ENCODE results near the gene CSNK1G2.

CSNK1G2 gene

DNA sequence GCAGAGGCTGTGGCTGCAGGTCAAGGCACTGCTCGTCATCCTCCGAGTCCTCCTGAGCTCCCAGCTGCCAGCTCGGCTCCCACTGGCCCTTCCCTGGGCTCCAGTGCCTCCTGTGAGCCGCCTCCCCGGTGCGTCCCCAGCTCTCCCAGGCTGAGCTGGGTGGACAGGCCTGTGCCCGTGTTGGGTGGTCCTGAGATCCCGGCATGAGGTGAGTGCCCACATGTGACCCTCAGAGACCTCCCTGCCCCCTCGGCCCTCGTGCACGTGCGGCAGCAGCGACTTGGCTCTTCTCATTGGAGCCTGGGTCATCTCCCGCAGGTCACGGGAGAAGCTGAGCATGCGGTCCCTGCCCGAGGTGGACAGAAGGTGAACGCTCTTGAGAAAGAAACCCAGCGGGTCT, 20.3 kb upstream of the CSNK1G2 start:
- no peak overlapping the region for H3K9ac ChIP-seq (ENCODE audit: low read depth, low read length)
- no peaks in the 10 kb centered on the region for H3K27me3 ChIP-seq (ENCODE audit: control insufficient read depth, insufficient read depth, low read length)
- H3K4me1 ChIP-seq (ENCODE audit: control insufficient read depth, insufficient read depth, low read length) = no peaks in the 10 kb centered on the region
- H3K36me3 ChIP-seq (ENCODE audit: control insufficient read depth, insufficient read depth, low read length) = peaks cover 61% of the 10 kb centered on the region
- H3K27ac ChIP-seq (ENCODE audit: low read depth, low read length) = no peak overlapping the region
- no peaks in the 10 kb centered on the region for H3K9me3 ChIP-seq (ENCODE audit: control insufficient read depth, insufficient read depth, low read length)
- no peak overlapping the region for H3K4me3 ChIP-seq (ENCODE audit: low read depth, low read length)

DNA sequence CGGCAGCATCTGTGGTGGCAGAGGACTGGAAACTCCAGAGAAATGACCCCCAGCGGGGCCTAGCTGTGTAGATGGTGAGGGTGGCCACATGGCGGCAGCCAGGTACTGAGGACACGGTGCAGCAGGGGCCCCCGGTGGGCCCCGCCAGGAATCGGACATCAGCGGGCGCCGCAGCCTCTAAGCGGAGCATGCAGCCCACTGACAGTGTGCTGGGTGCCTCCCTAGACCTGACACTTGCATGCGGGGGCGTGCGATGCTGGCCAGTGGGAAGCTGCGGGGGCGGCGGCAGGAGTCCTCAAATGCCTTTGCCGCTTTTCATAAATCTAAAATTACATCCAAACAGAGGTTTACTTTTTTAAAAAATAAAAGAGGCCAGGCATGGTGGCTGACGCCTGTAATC, 19.6 kb upstream of the CSNK1G2 start:
- Histone ChIP-seq H3K9ac (ENCODE audit: low read depth, low read length) (no peak overlapping the region), H3K4me3 (ENCODE audit: low read depth, low read length) (no peak overlapping the region), H3K36me3 (ENCODE audit: control insufficient read depth, insufficient read depth, low read length) (peaks cover 61% of the 10 kb centered on the region), H3K27me3 (ENCODE audit: control insufficient read depth, insufficient read depth, low read length) (no peaks in the 10 kb centered on the region), H3K4me1 (ENCODE audit: control insufficient read depth, insufficient read depth, low read length) (no peaks in the 10 kb centered on the region), H3K9me3 (ENCODE audit: control insufficient read depth, insufficient read depth, low read length) (no peaks in the 10 kb centered on the region), H3K27ac (ENCODE audit: low read depth, low read length) (no peak overlapping the region)

DNA sequence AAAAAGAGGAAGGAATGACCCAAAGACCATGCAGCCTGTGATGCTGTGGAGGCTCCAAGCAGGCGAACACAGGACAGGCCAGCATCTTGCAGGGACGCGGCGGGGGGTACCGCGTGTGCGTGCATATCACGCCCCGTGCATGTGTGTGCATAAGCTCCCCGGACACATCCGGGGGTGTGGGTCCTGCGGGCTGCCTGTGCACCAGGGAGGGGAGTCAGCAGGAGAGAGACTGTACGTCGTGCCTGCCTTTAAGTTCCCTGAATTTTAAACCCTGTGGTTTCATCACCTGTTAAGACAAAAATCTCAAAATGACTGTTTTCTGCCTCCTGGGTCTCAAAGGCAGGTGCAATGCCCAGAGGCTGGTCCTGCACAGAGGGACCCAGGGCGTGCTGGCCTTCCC, 19.1 kb upstream of the CSNK1G2 start:
- H3K4me1 ChIP-seq (ENCODE audit: control insufficient read depth, insufficient read depth, low read length) = no peaks in the 10 kb centered on the region
- H3K9ac ChIP-seq (ENCODE audit: low read depth, low read length) = no peak overlapping the region
- peaks cover 61% of the 10 kb centered on the region for H3K36me3 ChIP-seq (ENCODE audit: control insufficient read depth, insufficient read depth, low read length)
- H3K27ac ChIP-seq (ENCODE audit: low read depth, low read length) = no peak overlapping the region
- H3K4me3 ChIP-seq (ENCODE audit: low read depth, low read length) = no peak overlapping the region
- H3K27me3 ChIP-seq (ENCODE audit: control insufficient read depth, insufficient read depth, low read length) = no peaks in the 10 kb centered on the region
- no peaks in the 10 kb centered on the region for H3K9me3 ChIP-seq (ENCODE audit: control insufficient read depth, insufficient read depth, low read length)

GRCh38 chr19:1922803-1923202, 18.2 kb upstream of the CSNK1G2 start:
- no peaks in the 10 kb centered on the region for H3K4me1 ChIP-seq (ENCODE audit: control insufficient read depth, insufficient read depth, low read length)
- H3K9ac ChIP-seq (ENCODE audit: low read depth, low read length) = no peak overlapping the region

DNA sequence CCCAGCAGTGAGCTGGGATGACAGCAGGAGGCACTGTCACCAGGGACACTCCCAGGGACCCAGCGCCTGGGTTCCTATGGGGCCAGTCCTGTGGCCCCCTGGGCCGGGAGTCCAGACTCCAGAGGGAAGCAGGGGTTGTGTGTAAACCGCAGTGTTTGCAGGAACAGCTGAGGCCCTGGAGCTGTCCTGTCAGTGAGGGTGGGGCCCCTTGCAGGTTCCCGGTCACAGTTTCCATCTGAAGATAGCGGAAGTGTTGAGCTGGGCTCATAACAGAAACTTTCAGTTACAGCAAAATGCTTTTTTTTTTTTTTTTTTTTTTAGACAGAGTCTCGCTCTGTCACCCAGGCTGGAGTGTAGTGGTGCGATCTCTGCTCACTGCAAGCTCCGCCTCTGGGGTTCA, 17.7 kb upstream of the CSNK1G2 start:
- no peak overlapping the region for H3K9ac ChIP-seq (ENCODE audit: low read depth, low read length)
- H3K4me1 ChIP-seq (ENCODE audit: control insufficient read depth, insufficient read depth, low read length) = no peaks in the 10 kb centered on the region
- no peaks in the 10 kb centered on the region for H3K9me3 ChIP-seq (ENCODE audit: control insufficient read depth, insufficient read depth, low read length)
- no peak overlapping the region for H3K27ac ChIP-seq (ENCODE audit: low read depth, low read length)
- H3K4me3 ChIP-seq (ENCODE audit: low read depth, low read length) = no peak overlapping the region
- H3K27me3 ChIP-seq (ENCODE audit: control insufficient read depth, insufficient read depth, low read length) = no peaks in the 10 kb centered on the region
- H3K36me3 ChIP-seq (ENCODE audit: control insufficient read depth, insufficient read depth, low read length) = peaks cover 52% of the 10 kb centered on the region

More at GRCh38 chr19:1922803-1923202, 18.2 kb upstream of the CSNK1G2 start:
- no peak overlapping the region for H3K4me3 ChIP-seq (ENCODE audit: low read depth, low read length)
- H3K27me3 ChIP-seq (ENCODE audit: control insufficient read depth, insufficient read depth, low read length) = no peaks in the 10 kb centered on the region
- H3K27ac ChIP-seq (ENCODE audit: low read depth, low read length) = no peak overlapping the region
- H3K36me3 ChIP-seq (ENCODE audit: control insufficient read depth, insufficient read depth, low read length) = peaks cover 58% of the 10 kb centered on the region
- no peaks in the 10 kb centered on the region for H3K9me3 ChIP-seq (ENCODE audit: control insufficient read depth, insufficient read depth, low read length)

DNA sequence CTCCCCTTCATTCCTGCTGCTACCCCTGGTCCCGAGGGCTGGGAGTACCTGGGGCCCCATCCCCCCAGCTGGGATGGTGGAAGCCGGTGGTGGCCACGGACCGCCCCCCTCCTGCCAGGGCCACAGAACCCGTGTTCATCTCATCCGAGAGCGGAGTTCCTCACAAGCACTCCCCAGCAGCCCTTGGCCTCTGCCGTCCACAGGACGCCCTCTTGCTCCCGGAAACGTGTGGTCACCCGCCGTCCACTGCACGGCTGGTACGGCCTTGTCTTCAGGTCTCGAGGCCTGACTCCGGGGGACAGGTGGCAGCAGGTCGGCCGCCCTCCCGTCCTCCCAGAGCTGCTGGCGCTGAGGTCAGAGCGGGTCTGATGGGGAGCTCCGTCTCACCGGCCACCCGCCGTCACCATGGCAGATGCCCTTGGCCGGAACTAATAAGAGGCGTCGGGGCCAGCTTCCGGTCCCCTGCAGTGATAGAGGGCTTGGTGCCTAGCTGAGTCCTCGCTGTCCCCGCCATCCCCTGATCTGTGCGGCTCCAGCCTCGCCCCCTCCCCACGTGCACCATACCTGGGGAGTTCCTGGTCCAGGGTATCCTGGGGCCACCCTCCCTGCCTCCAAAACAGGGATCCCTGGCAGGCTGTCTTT, 16.5 kb upstream of the CSNK1G2 start:
- Histone ChIP-seq H3K9ac (ENCODE audit: low read depth, low read length) (no peak overlapping the region), H3K27me3 (ENCODE audit: control insufficient read depth, insufficient read depth, low read length) (no peaks in the 10 kb centered on the region), H3K4me1 (ENCODE audit: control insufficient read depth, insufficient read depth, low read length) (no peaks in the 10 kb centered on the region), H3K27ac (ENCODE audit: low read depth, low read length) (no peak overlapping the region), H3K9me3 (ENCODE audit: control insufficient read depth, insufficient read depth, low read length) (no peaks in the 10 kb centered on the region), H3K4me3 (ENCODE audit: low read depth, low read length) (no peak overlapping the region), H3K36me3 (ENCODE audit: control insufficient read depth, insufficient read depth, low read length) (peaks cover 44% of the 10 kb centered on the region)

DNA sequence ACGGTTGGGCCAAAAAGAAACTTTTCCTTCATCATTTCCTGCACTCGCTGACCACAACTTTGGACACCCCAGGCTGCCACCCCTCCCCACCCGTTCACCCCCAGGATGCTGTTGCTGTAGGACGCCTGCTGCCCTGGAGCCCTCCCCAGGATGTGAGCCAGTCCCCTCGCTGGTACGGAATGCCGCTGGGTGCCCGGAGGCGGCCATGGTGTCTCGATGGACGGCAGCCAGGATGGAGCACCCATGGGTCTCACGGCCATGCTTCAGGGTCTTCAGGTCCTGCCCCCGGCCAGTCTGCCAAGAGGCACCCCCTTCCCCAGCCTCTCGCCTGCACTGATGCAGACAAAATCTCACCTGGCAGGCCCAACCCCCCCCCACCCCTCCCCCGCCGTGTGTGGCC, 15.4 kb upstream of the CSNK1G2 start:
- Histone ChIP-seq H3K27me3 (ENCODE audit: control insufficient read depth, insufficient read depth, low read length) (no peaks in the 10 kb centered on the region), H3K4me1 (ENCODE audit: control insufficient read depth, insufficient read depth, low read length) (no peaks in the 10 kb centered on the region; the same call in 1 of the 2 replicates)

DNA sequence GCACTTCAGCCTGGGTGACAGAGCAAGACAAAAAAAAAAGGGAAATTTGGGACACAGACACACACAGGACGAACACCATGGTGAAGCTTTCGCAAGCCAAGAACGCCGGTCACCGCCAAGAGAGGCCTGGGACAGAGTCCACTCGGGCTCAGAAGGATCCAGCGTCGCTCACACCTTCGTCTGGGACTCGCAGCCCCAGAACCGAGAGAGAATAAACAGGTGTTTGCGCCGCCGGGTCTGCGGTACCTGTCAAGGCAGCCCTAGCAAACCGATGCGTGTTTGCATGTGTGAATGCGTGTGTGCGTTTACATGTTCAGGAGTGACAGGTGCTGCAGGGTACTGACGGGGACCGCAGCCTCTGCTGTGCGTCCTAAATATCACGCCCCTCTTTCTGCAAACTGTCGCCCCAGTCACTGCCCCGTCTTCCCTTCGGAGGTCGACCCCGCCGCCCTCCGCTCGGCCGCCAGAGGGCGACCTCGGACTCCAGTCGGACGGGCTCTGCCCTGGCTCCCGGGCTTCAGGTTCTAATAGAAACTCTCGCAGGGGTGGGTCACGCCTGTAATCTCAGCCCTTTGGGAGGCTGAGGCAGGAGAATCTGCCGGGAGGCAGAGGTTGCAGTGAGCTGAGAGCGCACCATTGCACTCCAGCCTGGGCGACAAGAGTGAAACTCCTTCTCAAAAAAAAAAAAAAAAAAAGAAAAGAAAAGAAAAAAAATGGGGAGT, 11.8 kb upstream of the CSNK1G2 start:
- peak overlapping the region; percentile 52 for H3K4me3 ChIP-seq (ENCODE audit: low read depth, low read length)
- no peak overlapping the region for H3K27ac ChIP-seq (ENCODE audit: low read depth, low read length)
- H3K9ac ChIP-seq (ENCODE audit: low read depth, low read length) = no peak overlapping the region
- H3K4me1 ChIP-seq (ENCODE audit: control insufficient read depth, insufficient read depth, low read length) = no peaks in the 10 kb centered on the region; the same call in 1 of the 2 replicates
- no peaks in the 10 kb centered on the region for H3K27me3 ChIP-seq (ENCODE audit: control insufficient read depth, insufficient read depth, low read length)
- 0 out of 2 replicates have a peak, but pooled peaks cover 3% of the 10 kb centered on the region for H3K9me3 ChIP-seq (ENCODE audit: control insufficient read depth, insufficient read depth, low read length)
- peaks cover 7% of the 10 kb centered on the region for H3K36me3 ChIP-seq (ENCODE audit: control insufficient read depth, insufficient read depth, low read length)

More for the DNA sequence above, 15.4 kb upstream of the CSNK1G2 start:
- Histone ChIP-seq H3K36me3 (ENCODE audit: control insufficient read depth, insufficient read depth, low read length) (peaks cover 35% of the 10 kb centered on the region), H3K4me3 (ENCODE audit: low read depth, low read length) (no peak overlapping the region), H3K9me3 (ENCODE audit: control insufficient read depth, insufficient read depth, low read length) (no peaks in the 10 kb centered on the region), H3K27ac (ENCODE audit: low read depth, low read length) (no peak overlapping the region), H3K9ac (ENCODE audit: low read depth, low read length) (no peak overlapping the region)

DNA sequence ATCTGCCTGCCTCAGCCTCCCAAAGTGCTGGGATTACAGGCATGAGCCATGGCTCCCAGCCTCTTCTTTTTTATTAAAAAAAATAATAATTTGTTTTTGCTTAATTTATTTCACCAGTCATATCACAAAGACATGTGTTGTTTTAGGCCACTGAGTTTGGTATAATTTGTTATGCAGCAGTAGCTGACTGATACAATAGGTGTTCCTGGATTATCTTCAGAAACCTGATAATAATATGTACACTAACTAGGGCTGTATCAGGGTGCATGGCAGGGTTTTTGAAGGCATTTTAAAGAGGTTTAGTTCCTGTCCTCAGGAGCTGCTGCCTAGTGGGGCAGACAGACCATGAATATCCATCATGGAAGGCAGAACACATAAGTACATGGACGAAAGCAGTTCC, 9.5 kb upstream of the CSNK1G2 start:
- H3K4me1 ChIP-seq (ENCODE audit: control insufficient read depth, insufficient read depth, low read length) = no peaks in the 10 kb centered on the region; the same call in 1 of the 2 replicates
- no peak overlapping the region for H3K4me3 ChIP-seq (ENCODE audit: low read depth, low read length)
- no peaks in the 10 kb centered on the region for H3K27me3 ChIP-seq (ENCODE audit: control insufficient read depth, insufficient read depth, low read length)
- H3K36me3 ChIP-seq (ENCODE audit: control insufficient read depth, insufficient read depth, low read length) = no peaks in the 10 kb centered on the region
- no peak overlapping the region for H3K9ac ChIP-seq (ENCODE audit: low read depth, low read length)
- H3K27ac ChIP-seq (ENCODE audit: low read depth, low read length) = no peak overlapping the region
- 0 out of 2 replicates have a peak, but pooled peaks cover 3% of the 10 kb centered on the region for H3K9me3 ChIP-seq (ENCODE audit: control insufficient read depth, insufficient read depth, low read length)

DNA sequence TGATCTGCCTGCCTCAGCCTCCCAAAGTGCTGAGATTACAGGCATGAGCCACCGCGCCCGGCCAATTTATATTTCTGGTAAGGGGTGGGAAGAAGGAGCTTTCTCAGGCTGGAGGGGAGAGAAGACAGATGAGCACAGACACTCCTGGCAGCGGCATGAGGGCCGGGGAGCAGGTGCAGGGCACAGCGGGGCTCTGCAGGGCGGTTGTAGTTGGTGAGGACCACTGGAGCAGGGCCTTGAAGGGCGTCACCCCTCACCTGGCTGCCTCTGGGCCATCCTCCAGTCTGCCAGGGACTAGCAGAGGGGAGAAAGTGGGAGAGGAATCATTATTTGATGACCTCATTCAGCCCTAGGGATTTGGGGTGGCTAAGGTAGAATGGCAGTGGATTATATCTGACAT, 8.6 kb upstream of the CSNK1G2 start:
- Histone ChIP-seq H3K27ac (ENCODE audit: low read depth, low read length) (no peak overlapping the region), H3K36me3 (ENCODE audit: control insufficient read depth, insufficient read depth, low read length) (no peaks in the 10 kb centered on the region), H3K9me3 (ENCODE audit: control insufficient read depth, insufficient read depth, low read length) (0 out of 2 replicates have a peak, but pooled peaks cover 3% of the 10 kb centered on the region), H3K4me1 (ENCODE audit: control insufficient read depth, insufficient read depth, low read length) (no peaks in the 10 kb centered on the region; the same call in 1 of the 2 replicates), H3K4me3 (ENCODE audit: low read depth, low read length) (no peak overlapping the region), H3K9ac (ENCODE audit: low read depth, low read length) (no peak overlapping the region), H3K27me3 (ENCODE audit: control insufficient read depth, insufficient read depth, low read length) (no peaks in the 10 kb centered on the region)

DNA sequence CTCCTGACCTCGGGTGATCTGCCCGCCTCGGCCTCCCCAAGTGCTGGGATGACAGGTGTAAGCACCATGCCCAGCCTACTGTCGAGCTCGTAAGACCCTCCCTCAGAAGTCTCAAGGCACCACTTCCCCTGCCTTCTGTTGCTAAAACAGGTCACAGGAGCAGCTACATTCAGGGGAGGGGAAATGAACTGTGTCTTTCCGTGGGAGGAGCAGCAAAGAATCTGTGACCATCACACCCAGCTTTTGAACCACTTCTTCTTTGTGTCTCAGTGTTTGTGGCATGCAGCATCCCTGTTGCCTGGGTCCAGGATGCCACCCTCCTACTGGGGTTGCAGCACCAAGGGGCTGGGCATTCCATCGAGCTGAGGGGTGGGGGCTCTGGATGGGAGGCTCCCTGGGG, 7.7 kb upstream of the CSNK1G2 start:
- Histone ChIP-seq H3K9ac (ENCODE audit: low read depth, low read length) (no peak overlapping the region), H3K9me3 (ENCODE audit: control insufficient read depth, insufficient read depth, low read length) (0 out of 2 replicates have a peak, but pooled peaks cover 3% of the 10 kb centered on the region), H3K27ac (ENCODE audit: low read depth, low read length) (no peak overlapping the region), H3K27me3 (ENCODE audit: control insufficient read depth, insufficient read depth, low read length) (no peaks in the 10 kb centered on the region), H3K4me3 (ENCODE audit: low read depth, low read length) (no peak overlapping the region), H3K36me3 (ENCODE audit: control insufficient read depth, insufficient read depth, low read length) (no peaks in the 10 kb centered on the region), H3K4me1 (ENCODE audit: control insufficient read depth, insufficient read depth, low read length) (no peaks in the 10 kb centered on the region; the same call in 1 of the 2 replicates)

Measured in HUES48 (cell line).